Measurements from ENCODE around the gene RECK.

DNA sequence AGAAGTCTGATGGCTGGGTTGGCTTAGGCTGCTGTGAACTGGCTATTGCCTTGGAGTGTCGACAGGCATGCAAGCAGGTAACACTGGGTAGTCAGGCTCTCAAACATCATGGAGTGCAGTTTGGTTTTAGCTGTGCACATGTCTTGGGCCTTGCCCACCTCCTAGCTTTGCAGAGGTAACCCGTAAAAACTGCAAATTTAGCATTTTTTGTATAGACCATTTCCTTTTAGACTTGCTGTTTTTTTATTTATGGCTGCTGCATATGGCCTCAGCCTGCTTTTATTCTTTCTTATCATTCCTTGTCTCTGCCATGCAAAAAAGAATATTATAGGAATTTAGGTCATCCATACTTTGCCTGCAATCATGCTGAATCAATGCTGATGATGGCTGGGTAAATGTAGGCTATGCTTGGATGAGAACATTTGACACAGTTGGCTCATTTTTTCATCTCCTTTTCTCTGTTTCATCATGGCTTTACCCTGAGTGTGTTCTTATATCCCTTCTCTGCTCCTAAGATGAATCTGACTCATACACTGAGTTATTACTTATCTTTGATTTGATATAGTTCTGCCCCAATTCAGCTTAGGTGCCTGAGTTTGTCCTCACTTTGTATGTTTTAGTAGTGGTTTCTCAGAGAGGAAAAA lies 27.2 kb downstream of the RECK start:
- no peak for TF ChIP-seq POLR2A (IDR thresholded peaks at IDR 0.05)
- TF ChIP-seq, protein P1, sequence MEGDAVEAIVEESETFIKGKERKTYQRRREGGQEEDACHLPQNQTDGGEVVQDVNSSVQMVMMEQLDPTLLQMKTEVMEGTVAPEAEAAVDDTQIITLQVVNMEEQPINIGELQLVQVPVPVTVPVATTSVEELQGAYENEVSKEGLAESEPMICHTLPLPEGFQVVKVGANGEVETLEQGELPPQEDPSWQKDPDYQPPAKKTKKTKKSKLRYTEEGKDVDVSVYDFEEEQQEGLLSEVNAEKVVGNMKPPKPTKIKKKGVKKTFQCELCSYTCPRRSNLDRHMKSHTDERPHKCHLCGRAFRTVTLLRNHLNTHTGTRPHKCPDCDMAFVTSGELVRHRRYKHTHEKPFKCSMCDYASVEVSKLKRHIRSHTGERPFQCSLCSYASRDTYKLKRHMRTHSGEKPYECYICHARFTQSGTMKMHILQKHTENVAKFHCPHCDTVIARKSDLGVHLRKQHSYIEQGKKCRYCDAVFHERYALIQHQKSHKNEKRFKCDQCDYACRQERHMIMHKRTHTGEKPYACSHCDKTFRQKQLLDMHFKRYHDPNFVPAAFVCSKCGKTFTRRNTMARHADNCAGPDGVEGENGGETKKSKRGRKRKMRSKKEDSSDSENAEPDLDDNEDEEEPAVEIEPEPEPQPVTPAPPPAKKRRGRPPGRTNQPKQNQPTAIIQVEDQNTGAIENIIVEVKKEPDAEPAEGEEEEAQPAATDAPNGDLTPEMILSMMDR (IDR thresholded peaks at IDR 0.05), result no peak

Measured in lower leg skin (tissue), 3 donors.